TTC549 (cell line): ENCODE results near the gene NLRX1.
"Not testable (repeated sequence)": the region's sequence is repeated elsewhere in the genome, so short reads cannot be mapped to it uniquely, and the experiment has no call there.

Experiments used
- FAIRE-seq: peaks from 2 replicates; lab custom pipeline; 2012; peaks lifted over from hg19 to GRCh38; lab: Jason Lieb, UNC

The NLRX1 gene

GRCh38 chr11:119155733-119156492, 12.6 kb upstream of the NLRX1 start:
- no peak for FAIRE-seq

DNA sequence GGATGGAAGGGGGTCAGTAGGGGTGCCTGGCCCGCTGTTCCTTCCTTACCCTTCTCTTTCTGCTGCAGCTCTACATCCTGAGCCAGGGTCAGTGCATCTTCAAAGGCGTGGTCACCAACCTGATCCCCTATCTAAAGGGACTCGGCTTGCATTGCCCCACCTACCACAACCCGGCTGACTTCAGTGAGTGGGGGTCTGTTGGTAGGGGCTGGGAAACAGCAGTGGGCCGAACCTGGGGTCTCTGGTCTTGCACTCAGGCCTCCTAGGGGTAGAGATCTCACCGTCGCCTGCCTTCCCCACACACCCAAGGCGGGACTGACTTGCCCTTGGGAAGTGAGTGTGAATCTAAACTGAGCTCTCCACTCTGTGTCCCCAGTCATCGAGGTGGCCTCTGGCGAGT, 12.0 kb upstream of the NLRX1 start:
- FAIRE-seq, result no peak

DNA sequence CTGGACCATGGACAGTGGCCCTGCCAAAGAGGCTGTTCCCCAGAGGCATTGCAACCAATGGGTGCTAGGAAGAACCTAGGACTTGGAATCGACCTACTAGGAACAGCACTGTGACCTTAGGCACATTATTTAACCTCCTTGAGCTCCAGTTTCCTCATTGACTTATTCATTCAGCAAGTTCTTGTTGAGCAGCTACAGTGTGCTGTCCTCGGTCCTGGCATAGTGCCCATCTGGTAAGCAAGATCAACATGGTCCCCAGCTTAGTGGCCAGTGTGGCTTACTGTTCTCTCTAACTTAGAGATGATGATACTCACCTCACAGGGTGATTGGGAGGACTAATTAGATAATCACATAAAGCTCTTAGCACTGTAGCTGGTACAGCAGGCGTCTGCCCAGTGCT, 11.5 kb upstream of the NLRX1 start:
- FAIRE-seq, result no peak

- no peak for FAIRE-seq
Observed at GRCh38 chr11:119158467-119158866, 10.1 kb upstream of the NLRX1 start.

- no peak for FAIRE-seq
Observed at GRCh38 chr11:119160151-119160550, 8.4 kb upstream of the NLRX1 start.

- FAIRE-seq, result no peak
Observed at GRCh38 chr11:119161871-119162270, 6.7 kb upstream of the NLRX1 start.

DNA sequence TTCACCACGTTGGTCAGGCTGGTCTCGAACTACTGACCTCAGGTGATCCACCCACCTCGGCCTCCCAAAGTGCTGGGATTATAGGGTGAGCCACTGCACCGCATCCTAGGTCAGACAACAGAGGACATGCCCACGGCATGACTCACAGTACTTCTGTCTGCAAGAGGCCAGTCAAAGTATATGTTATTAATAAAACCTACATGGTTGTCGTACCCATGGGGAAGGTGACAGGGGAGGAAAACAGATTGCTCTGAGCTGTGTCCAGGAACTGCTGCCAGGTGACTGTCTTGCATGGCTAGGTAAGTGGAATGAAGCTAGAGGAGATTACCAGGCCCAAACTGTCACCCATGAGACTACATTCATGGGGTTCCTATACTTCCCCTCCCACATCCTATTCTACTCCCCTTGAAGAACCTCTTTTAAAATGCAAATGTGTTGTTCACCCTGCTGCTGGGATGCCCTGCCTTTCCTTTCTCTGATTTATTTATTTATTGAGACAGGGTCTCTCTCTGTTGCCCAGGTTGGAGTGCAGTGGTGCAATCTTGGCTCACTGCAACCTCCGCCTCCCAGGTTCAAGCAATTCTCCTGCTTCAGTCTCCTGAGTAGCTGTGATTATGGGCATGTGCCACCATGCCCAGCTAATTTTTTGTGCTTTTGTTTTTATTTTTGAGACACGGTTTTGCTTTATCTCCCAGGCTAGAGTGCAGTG, 2.0 kb upstream of the NLRX1 start:
- no peak for FAIRE-seq

GRCh38 chr11:119167077-119167458, 1.5 kb upstream of the NLRX1 start:
- FAIRE-seq, result not testable (repeated sequence)

DNA sequence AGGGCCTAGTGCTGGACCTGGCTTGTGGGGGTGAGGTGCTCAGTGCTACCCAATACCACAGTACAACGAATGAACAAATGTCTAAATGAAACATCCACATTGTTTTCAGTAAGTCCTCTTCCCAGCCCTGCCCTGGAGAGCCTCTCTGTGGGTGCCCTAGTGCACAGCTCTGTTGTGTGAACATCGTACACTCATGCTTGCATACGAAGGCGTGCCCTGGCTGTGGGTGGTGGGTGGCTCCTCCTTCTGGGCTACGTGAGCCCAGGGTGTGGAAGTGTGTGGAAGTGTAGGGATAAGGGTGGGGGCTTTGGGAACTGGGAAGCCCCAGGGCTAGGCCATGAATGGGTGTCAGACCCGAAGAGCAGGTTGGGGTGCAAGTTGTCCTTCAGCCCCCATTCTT, 592 bp upstream of the NLRX1 start:
- no peak for FAIRE-seq

DNA sequence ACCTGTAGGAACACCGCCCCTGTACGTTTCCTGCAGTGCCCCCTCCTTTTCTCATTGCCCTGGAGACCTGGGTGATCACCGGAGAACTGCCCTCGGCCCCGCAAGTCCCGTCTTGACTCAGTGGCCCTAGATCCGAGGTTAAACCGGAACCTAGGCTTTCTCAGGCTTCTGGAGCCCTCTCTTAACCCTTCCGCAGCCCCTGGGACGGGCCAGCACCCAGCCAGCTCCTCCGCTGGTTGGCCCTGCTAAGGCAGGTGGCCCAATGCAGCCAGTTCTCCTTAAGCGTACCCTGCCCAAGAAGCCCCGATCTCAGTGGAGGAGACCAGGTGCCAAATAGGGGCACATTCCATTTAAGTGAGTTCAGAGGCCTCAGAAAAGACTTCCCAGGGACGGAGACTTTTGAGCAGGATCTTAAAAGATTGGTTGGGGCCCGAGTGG, 776 bp downstream of the NLRX1 start:
- FAIRE-seq, result no peak

- no peak for FAIRE-seq
Observed at GRCh38 chr11:119172513-119172912, 4.0 kb downstream of the NLRX1 start.

GRCh38 chr11:119173453-119173852, 4.9 kb downstream of the NLRX1 start:
- FAIRE-seq, result no peak

DNA sequence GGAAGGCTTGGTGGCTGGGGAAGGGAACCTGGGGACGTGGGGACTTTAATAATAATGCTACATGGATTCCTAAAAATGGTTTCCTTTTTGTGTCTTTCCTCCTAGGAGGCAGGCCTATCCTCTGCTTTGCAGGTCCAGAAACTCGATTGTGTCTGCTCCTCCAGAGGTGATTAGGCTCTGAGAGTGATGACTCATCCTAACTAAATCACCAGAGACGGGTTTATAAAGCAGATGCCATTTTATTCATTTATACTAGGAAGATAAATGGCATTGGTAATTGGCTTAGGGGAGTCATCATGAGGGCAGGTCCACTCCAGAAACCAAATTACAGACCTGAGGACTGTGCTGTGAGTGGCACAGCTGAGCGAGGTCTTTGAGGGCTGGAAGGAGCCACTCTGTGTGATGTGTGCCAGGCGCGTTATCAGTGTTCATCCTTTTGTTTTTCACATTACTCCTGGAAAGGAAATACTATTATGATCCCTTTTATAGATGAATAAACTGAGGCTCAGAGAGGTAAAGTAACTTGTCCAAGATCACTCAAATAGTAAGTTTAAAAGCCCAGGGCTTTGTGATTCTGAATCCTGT, 7.1 kb downstream of the NLRX1 start:
- FAIRE-seq, result no peak

GRCh38 chr11:119178166-119178680, 9.7 kb downstream of the NLRX1 start:
- FAIRE-seq, result no peak

GRCh38 chr11:119179342-119179741, 10.8 kb downstream of the NLRX1 start:
- no peak for FAIRE-seq

GRCh38 chr11:119179983-119180382, 11.5 kb downstream of the NLRX1 start:
- no peak for FAIRE-seq

GRCh38 chr11:119180729-119181676, 12.5 kb downstream of the NLRX1 start:
- no peak for FAIRE-seq

DNA sequence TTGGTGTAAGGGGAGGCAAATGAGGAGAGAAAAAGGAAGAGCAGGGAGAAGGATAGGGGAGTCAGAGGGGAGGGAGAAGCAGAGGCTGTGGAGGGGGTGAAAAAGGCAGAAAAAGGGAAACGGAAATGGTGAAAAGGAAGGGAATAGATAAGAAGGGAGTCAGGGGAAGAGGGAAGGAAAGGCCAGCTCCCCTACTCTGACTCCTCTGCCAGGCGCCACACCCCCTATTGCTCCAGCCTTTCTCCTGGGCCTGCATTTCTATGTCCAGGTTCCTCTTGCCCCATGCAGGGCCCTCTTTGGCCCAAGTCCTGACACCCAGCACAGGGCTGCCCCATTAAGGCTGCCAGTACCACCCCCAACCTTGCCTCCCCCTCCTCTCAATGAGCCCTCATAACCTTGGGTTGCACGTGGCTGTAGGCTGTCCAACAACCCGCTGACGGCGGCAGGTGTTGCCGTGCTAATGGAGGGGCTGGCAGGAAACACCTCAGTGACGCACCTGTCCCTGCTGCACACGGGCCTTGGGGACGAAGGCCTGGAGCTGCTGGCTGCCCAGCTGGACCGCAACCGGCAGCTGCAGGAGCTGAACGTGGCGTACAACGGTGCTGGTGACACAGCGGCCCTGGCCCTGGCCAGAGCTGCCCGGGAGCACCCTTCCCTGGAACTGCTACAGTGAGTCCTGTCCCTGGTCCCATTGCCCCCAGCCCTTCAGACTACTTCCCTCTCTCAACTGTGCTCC, 13.3 kb downstream of the NLRX1 start:
- no peak for FAIRE-seq

DNA sequence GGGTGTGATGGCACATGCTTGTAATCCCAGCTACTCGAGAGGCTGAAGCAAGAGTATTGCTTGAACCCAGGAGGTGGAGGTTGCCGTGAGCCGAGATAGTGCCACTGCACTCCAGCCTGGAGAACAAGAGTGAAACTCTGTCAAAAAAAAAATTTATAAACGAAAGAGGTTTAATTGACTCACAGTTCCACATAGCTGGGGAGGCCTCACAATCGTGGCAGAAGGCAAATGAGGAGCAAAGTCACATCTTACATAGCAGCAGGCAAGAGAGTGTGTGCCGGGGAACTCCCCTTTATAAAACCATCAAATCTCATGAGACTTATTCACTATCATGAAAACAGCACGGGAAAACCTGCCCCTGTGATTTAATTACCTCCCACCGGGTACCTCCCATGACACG, 15.9 kb downstream of the NLRX1 start:
- not testable (repeated sequence) for FAIRE-seq

- FAIRE-seq, result no peak
Observed at GRCh38 chr11:119185981-119186634, 17.6 kb downstream of the NLRX1 start.
